ENCODE results near the gene TFEC. TPM values are rescaled to one million over a fixed set of nuclear protein-coding genes. Genes with fewer than 3 reads are reported as not detected.

TFEC gene
- total RNA-seq, 1 donor from 2014 or later, result 39.7 TPM

DNA sequence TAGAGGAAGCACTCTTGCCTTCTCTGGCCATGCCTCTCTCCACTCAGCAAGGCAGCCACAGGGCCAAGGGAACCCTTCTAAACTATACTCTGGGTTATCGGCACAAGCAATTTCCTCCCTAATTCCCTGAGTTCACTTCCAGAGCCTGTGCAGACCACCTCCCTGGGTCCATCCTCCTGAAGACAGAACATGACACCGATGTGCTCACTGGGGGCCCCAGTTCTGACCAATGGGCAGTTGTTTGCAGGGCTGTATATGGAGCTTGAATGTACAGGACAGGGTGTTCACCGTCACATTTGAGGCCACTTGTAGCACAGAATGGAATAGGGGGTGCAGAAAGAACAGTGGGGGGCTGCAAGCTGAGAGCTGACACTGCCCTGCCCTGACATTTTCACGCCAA, 77.7 kb downstream of the TFEC start:
- TF ChIP-seq, protein P1, sequence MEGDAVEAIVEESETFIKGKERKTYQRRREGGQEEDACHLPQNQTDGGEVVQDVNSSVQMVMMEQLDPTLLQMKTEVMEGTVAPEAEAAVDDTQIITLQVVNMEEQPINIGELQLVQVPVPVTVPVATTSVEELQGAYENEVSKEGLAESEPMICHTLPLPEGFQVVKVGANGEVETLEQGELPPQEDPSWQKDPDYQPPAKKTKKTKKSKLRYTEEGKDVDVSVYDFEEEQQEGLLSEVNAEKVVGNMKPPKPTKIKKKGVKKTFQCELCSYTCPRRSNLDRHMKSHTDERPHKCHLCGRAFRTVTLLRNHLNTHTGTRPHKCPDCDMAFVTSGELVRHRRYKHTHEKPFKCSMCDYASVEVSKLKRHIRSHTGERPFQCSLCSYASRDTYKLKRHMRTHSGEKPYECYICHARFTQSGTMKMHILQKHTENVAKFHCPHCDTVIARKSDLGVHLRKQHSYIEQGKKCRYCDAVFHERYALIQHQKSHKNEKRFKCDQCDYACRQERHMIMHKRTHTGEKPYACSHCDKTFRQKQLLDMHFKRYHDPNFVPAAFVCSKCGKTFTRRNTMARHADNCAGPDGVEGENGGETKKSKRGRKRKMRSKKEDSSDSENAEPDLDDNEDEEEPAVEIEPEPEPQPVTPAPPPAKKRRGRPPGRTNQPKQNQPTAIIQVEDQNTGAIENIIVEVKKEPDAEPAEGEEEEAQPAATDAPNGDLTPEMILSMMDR (IDR thresholded peaks at IDR 0.05), result no peak
- ATAC-seq (ENCODE audit: low read depth) (no peak), DNase-seq (no peak)
- H3K27me3 Mint-ChIP-seq, result no peaks in the 10 kb centered on the region
- CTCF ChIA-PET, result no interaction called here
- H3K9me3 Mint-ChIP-seq, result no peaks in the 10 kb centered on the region
- H3K27ac Mint-ChIP-seq, result no peak overlapping the region
- intact Hi-C loops (cut with micrococcal nuclease), result no loop called here
- no peak overlapping the region for H3K4me3 Mint-ChIP-seq
- no peaks in the 10 kb centered on the region for H3K4me1 Mint-ChIP-seq
- no peaks in the 10 kb centered on the region for H3K36me3 Mint-ChIP-seq (ENCODE audit: low read depth)
- POLR2A ChIA-PET, result no interaction called here

DNA sequence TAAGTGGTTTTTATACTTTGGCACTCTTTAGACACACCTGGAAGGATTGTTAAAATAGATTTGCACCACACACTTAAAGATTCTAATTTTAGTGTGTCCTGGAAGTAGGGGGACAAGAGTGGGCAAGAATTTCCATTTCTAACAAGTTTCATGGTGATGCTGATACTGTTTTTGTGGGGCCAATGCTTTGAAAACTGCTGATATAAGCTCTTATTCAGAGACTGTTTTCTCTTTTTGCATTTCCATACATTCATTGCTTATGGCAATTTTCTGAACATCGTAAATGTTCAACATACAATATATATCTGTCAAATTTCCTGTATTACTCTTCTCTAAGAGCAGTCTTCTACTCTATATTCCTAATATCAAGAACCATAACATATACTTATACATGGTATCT, 79.0 kb downstream of the TFEC start:
- no peak for DNase-seq
- no peaks in the 10 kb centered on the region for H3K4me1 Mint-ChIP-seq
- TF ChIP-seq, protein P1 (IDR thresholded peaks at IDR 0.05), result no peak
- no peak overlapping the region for H3K4me3 Mint-ChIP-seq
- no peaks in the 10 kb centered on the region for H3K27me3 Mint-ChIP-seq
- ChIA-PET CTCF (no interaction called here), POLR2A (no interaction called here)
- H3K27ac Mint-ChIP-seq, result no peak overlapping the region
- no peaks in the 10 kb centered on the region for H3K36me3 Mint-ChIP-seq (ENCODE audit: low read depth)
- ATAC-seq (ENCODE audit: low read depth), result no peak
- intact Hi-C loops (cut with micrococcal nuclease), result no loop called here
- no peaks in the 10 kb centered on the region for H3K9me3 Mint-ChIP-seq

DNA sequence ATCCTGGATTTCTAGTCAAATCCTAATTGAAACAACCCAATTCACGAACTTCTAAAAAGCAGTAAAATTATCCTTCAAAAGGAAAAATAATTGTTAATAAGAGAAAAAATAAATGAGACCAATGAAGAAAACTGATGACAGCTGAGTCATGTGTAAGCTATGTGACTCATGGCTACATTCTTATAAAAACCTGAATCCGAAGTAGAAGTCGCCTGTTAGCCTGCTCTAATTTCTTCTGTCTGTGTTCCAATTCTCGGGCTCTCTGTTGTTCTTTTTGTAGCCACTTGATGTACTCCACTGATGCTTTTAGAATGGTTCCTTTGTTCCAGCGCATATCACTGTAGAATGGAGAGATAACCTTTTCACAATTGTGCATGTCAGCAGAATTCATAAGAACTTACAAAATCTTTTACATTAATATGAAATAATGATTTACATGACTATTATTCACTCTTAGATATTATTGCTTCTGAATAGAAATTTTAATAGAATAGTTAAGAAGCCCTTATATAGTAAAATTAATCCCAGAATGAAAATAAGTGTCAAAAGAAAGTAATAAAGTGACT, 88.8 kb downstream of the TFEC start:
- peaks cover 2% of the 10 kb centered on the region for H3K36me3 Mint-ChIP-seq (ENCODE audit: low read depth)
- TF ChIP-seq, protein P1 (IDR thresholded peaks at IDR 0.05), result no peak
- no peak overlapping the region for H3K4me3 Mint-ChIP-seq
- H3K4me1 Mint-ChIP-seq, result no peaks in the 10 kb centered on the region
- ChIA-PET POLR2A (no interaction called here), CTCF (no interaction called here)
- intact Hi-C loops (cut with micrococcal nuclease), result no loop called here
- ATAC-seq (ENCODE audit: low read depth) (no peak), DNase-seq (no peak)
- H3K9me3 Mint-ChIP-seq, result no peaks in the 10 kb centered on the region
- H3K27ac Mint-ChIP-seq, result no peak overlapping the region
- no peaks in the 10 kb centered on the region for H3K27me3 Mint-ChIP-seq

DNA sequence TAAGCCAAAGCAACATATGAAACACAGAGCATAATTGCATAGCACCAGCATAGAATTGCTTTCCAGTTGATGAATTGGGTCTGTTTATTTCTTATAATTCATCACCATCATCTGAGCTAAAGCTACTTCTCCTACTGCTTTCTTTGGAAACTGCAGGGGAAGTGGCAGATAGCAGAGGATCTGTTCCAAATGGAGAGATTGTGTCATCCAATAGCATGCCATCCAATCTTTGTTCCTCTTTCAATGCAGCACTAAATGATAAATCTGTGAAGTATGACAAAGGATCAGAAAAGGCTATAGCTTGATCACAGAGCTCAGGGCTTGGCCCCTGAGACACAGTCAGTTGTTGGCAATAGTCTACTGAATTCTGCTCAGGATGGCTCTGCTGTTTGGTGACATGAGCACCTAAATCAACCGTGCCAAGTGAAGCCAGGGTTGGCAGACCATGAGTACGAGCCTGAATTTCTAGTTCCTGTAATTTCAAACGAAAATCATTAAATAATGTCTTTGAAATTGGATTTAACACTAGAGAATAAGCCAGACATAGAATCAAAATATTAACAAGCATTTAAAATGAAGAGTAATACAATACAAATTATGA, 90.0 kb downstream of the TFEC start:
- Mint-ChIP-seq H3K9me3 (no peaks in the 10 kb centered on the region), H3K4me1 (no peaks in the 10 kb centered on the region), H3K27me3 (no peaks in the 10 kb centered on the region), H3K36me3 (ENCODE audit: low read depth) (peaks cover 2% of the 10 kb centered on the region), H3K4me3 (no peak overlapping the region), H3K27ac (no peak overlapping the region)
- TF ChIP-seq, protein P1 (IDR thresholded peaks at IDR 0.05), result no peak
- DNase-seq (no peak), ATAC-seq (ENCODE audit: low read depth) (no peak)
- CTCF ChIA-PET, result no interaction called here
- intact Hi-C loops (cut with micrococcal nuclease), result no loop called here
- POLR2A ChIA-PET, result no interaction called here

DNA sequence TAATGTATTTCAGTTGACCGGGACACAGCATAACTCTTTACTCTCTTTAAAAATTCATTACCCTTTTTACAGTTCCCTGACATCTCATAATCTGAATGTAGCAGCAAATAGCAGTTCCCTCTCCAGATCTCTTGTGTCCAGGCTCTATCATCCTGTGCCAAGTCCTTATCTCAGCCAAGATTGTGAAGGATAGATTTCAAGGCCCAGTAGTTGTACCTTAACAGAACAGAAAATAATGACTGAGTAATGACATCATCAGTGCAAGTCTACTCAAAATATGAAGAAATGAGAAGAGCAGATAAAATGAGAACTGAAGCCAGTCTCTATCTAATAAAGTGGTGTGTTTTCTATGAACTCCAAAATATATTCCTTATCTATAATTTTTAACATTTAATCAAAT, 92.6 kb downstream of the TFEC start:
- CTCF ChIA-PET, result no interaction called here
- no peaks in the 10 kb centered on the region for H3K9me3 Mint-ChIP-seq
- H3K4me3 Mint-ChIP-seq, result no peak overlapping the region

More for the DNA sequence above, 92.6 kb downstream of the TFEC start:
- Mint-ChIP-seq H3K27me3 (no peaks in the 10 kb centered on the region), H3K4me1 (no peaks in the 10 kb centered on the region), H3K36me3 (ENCODE audit: low read depth) (peaks cover 2% of the 10 kb centered on the region), H3K27ac (no peak overlapping the region)
- ATAC-seq (ENCODE audit: low read depth), result no peak
- POLR2A ChIA-PET, result no interaction called here
- DNase-seq, result no peak
- intact Hi-C loops (cut with micrococcal nuclease), result no loop called here
- TF ChIP-seq, protein P1 (IDR thresholded peaks at IDR 0.05), result no peak
